Measurements from ENCODE around the gene MTMR3. TPM values are rescaled to one million over a fixed set of nuclear protein-coding genes. Genes with fewer than 3 reads are reported as not detected.

Gene MTMR3
- total RNA-seq, 1 experiment from 2014 or later: 27.3 TPM

- BruUV-seq (replicated peaks): TSS peak; percentile 28
- peak; percentile 44 to 45 for DNase-seq
- no peak overlapping the region for H3K4me3 ChIP-seq (ENCODE audit: low read depth, low read length)
- H3K27me3 ChIP-seq (replicated peaks; ENCODE audit: control insufficient read depth, insufficient read depth, low read length): no peaks in the 10 kb centered on the region
- H3K36me3 ChIP-seq (ENCODE audit: control insufficient read depth, insufficient read depth, low read length): no peaks in the 10 kb centered on the region
- no peaks in the 10 kb centered on the region for H3K9me3 ChIP-seq
- intact Hi-C loops (cut with micrococcal nuclease; ENCODE audit: unreplicated experiment): no loop called here
- POLR2A ChIA-PET: no interaction called here
- TF ChIP-seq, protein P1, sequence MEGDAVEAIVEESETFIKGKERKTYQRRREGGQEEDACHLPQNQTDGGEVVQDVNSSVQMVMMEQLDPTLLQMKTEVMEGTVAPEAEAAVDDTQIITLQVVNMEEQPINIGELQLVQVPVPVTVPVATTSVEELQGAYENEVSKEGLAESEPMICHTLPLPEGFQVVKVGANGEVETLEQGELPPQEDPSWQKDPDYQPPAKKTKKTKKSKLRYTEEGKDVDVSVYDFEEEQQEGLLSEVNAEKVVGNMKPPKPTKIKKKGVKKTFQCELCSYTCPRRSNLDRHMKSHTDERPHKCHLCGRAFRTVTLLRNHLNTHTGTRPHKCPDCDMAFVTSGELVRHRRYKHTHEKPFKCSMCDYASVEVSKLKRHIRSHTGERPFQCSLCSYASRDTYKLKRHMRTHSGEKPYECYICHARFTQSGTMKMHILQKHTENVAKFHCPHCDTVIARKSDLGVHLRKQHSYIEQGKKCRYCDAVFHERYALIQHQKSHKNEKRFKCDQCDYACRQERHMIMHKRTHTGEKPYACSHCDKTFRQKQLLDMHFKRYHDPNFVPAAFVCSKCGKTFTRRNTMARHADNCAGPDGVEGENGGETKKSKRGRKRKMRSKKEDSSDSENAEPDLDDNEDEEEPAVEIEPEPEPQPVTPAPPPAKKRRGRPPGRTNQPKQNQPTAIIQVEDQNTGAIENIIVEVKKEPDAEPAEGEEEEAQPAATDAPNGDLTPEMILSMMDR (IDR thresholded peaks at IDR 0.05; ENCODE audit: insufficient read depth in 1 of 2, low read depth in 1 of 2, low read length in 1 of 2, severe bottlenecking in 1 of 2, unreplicated experiment in 1 of 2): no peak
- Mint-ChIP-seq H3K27me3 (ENCODE audit: insufficient read depth, unreplicated experiment) (no peaks in the 10 kb centered on the region), H3K36me3 (ENCODE audit: insufficient read depth, unreplicated experiment) (no peaks in the 10 kb centered on the region), H3K4me3 (ENCODE audit: unreplicated experiment) (peak overlapping the region; percentile 61), H3K27ac (ENCODE audit: unreplicated experiment) (peak overlapping the region; percentile 86), H3K4me1 (ENCODE audit: low read depth, unreplicated experiment) (peaks cover 14% of the 10 kb centered on the region), H3K9me3 (ENCODE audit: unreplicated experiment) (no peaks in the 10 kb centered on the region)
- H3K4me1 ChIP-seq: peaks cover 23% of the 10 kb centered on the region
- CTCF ChIA-PET: interaction anchor here (0.5 to 1.1 kb wide), 4 partner anchors 18 to 97 kb away, joined by 3 to 4 read pairs (median 3); no protein-coding TSS in a partner anchor
Measured at GRCh38 chr22:29907753-29908515, 25.0 kb downstream of the MTMR3 start.

GRCh38 chr22:29912141-29912540 lies 29.2 kb downstream of the MTMR3 start:
- no TSS peak for BruUV-seq (replicated peaks)
- H3K27me3 ChIP-seq (replicated peaks; ENCODE audit: control insufficient read depth, insufficient read depth, low read length): no peaks in the 10 kb centered on the region
- CTCF ChIA-PET: no interaction called here
- Mint-ChIP-seq H3K9me3 (ENCODE audit: unreplicated experiment) (no peaks in the 10 kb centered on the region), H3K27me3 (ENCODE audit: insufficient read depth, unreplicated experiment) (no peaks in the 10 kb centered on the region), H3K4me3 (ENCODE audit: unreplicated experiment) (no peak overlapping the region), H3K4me1 (ENCODE audit: low read depth, unreplicated experiment) (peaks cover 30% of the 10 kb centered on the region), H3K27ac (ENCODE audit: unreplicated experiment) (no peak overlapping the region), H3K36me3 (ENCODE audit: insufficient read depth, unreplicated experiment) (no peaks in the 10 kb centered on the region)
- intact Hi-C loops (cut with micrococcal nuclease; ENCODE audit: unreplicated experiment): no loop called here
- no peaks in the 10 kb centered on the region for H3K9me3 ChIP-seq
- no peak overlapping the region for H3K4me3 ChIP-seq (ENCODE audit: low read depth, low read length)
- TF ChIP-seq, protein P1 (IDR thresholded peaks at IDR 0.05; ENCODE audit: insufficient read depth in 1 of 2, low read depth in 1 of 2, low read length in 1 of 2, severe bottlenecking in 1 of 2, unreplicated experiment in 1 of 2): no peak
- no peak for DNase-seq
- H3K4me1 ChIP-seq: peaks cover 18% of the 10 kb centered on the region
- H3K36me3 ChIP-seq (ENCODE audit: control insufficient read depth, insufficient read depth, low read length): no peaks in the 10 kb centered on the region
- POLR2A ChIA-PET: no interaction called here

- ChIA-PET POLR2A (interaction anchor here (0.5 kb wide), 1 partner anchor 29 kb away, joined by 6 read pairs; no protein-coding TSS in a partner anchor), CTCF (no interaction called here)
- intact Hi-C loops (cut with micrococcal nuclease; ENCODE audit: unreplicated experiment): no loop called here
- Mint-ChIP-seq H3K27me3 (ENCODE audit: insufficient read depth, unreplicated experiment) (no peaks in the 10 kb centered on the region), H3K27ac (ENCODE audit: unreplicated experiment) (no peak overlapping the region), H3K9me3 (ENCODE audit: unreplicated experiment) (no peaks in the 10 kb centered on the region), H3K4me3 (ENCODE audit: unreplicated experiment) (no peak overlapping the region), H3K4me1 (ENCODE audit: low read depth, unreplicated experiment) (peaks cover 30% of the 10 kb centered on the region), H3K36me3 (ENCODE audit: insufficient read depth, unreplicated experiment) (no peaks in the 10 kb centered on the region)
- TF ChIP-seq, protein P1 (IDR thresholded peaks at IDR 0.05; ENCODE audit: insufficient read depth in 1 of 2, low read depth in 1 of 2, low read length in 1 of 2, severe bottlenecking in 1 of 2, unreplicated experiment in 1 of 2): no peak
- DNase-seq: no peak
- no peaks in the 10 kb centered on the region for H3K9me3 ChIP-seq
- no peak overlapping the region for H3K4me3 ChIP-seq (ENCODE audit: low read depth, low read length)
- BruUV-seq (replicated peaks): no TSS peak
- H3K27me3 ChIP-seq (replicated peaks; ENCODE audit: control insufficient read depth, insufficient read depth, low read length): no peaks in the 10 kb centered on the region
- peaks cover 12% of the 10 kb centered on the region for H3K4me1 ChIP-seq
- H3K36me3 ChIP-seq (ENCODE audit: control insufficient read depth, insufficient read depth, low read length): no peaks in the 10 kb centered on the region
Measured at GRCh38 chr22:29912605-29913398, 29.8 kb downstream of the MTMR3 start.

Data from Caco-2 (cell line).